GM18502 (cell line): Measurements from ENCODE around the gene SERAC1.

Experiments used
- ATAC-seq: cut with Tn5 transposase; IDR thresholded peaks from one replicate; pipeline ENCODE4 v1.9.1; 2021; ENCODE audit warnings: mild to moderate bottlenecking; ENCODE audit not compliant: unreplicated experiment, poor library complexity

SERAC1 gene

DNA sequence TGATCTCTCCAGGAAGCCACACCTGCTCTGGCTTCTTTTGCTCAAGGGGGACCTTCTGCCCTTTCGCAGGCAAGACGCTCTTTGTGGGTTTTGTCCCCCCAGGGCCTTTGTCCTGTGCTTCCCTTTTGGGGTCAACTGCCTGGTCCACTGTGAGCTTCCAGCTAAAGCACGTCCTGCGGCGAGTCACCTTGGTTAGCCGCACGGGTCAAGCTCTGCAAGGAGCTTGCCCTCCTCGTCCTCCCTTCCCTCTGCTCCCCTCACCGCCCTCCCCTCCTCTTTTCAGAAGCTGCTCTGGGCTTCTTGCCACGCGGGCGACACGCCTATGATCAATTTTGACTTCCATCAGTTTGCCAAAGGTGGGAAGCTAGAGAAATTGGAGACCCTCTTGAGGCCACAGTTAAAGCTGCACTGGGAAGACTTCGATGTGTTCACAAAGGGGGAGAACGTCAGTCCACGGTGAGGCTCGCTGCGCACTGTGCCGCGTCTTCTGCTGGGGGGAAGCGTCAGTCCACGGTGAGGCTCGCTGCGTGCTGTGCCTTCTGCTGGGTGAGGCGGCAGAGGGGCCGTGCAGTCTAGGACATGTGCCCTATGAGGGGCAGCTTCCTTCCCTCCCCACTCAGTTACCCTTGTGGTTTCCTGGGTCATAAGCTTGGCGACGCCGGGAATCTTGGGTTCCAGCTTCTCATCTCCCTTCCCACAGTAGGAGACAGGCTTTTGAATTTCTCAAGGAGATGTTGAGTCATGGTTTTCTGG, 106.2 kb downstream of the SERAC1 start:
- no peak for ATAC-seq

DNA sequence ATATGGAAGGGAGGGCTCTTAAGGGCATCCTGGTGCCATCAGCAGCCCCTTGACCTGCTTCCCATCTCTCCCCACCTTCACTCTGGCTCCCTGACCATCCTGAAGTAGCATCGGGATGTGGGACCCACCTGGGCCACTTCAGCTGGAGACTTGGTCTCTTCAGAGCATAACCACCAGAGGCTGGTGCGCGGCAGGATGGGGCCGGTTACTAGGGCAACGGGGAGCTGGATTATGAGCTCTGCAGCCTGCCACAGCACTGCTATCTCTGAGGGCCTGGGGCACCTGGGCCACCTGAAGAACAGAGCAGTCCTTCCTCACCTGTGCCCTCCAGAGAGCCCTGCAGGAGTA, 106.7 kb downstream of the SERAC1 start:
- ATAC-seq = no peak

DNA sequence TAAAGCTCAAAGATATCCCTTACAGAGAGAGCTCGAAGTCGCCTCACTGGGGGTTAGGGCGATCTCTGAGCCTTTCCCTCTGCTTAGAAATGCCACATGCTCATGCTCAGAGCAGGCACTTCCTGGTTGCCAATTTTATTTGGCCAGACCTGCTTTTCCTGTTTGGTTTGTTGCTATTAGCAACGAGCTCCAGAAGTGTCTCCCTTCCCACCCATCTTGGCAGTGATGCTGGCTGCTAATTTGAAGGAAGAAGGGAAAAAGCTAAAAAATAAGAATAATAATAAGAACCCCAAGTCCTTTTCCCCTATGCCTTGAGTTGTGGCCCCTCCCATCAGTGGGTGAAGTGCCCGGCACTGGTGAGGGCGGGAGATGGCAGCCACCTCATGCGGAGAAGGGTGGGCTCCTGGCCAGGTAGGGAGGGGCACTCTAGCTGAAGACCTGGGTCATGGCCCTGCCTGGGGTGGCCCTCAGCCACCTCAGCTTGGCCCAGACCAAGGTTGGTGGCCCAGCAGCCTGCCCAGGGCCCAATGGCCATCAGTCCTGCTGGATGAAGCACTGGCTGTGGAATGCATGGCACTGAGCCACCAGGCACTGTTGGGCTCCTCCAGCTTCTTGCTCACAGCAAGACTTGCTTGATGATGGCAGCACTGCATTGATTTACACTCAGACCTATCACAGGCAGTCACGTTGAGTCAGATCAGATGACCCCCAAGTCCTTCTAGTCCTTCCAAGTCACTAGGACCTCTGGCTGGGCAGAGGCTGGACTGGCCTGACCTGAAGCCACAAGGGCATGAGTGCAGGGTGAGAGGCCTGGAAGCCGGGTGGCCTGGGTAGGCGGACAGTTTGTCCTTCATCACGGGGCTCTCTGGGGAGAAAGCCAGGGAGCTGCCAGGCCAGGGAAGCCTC, 107.4 kb downstream of the SERAC1 start:
- ATAC-seq = no peak
